ENCODE measurements around the gene SLC44A1.

DNA sequence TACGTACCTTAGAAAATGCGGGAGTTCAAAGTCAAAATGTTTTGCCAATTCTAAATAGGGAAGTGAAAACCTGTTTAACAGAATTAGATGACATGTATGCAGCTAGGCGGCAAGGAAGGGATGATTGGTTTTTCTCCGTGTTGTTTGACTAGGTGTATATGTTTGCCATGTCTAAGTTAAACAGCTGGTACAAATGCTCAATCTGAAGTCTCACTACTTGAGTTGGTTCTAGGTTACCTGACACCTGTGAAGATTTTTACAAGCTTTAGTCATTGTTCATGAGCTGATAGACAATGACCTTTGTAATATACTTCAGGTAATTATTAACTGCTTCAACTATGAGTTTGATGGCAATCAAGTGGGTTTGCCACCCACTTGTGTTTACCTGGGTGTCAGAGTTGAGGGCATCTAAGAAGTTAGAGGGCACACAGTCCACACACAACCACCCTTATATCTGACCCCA lies 74.3 kb downstream of the SLC44A1 start:
- TF ChIP-seq POLR2A (IDR thresholded peaks at IDR 0.05): no peak
- TF ChIP-seq, protein P1, sequence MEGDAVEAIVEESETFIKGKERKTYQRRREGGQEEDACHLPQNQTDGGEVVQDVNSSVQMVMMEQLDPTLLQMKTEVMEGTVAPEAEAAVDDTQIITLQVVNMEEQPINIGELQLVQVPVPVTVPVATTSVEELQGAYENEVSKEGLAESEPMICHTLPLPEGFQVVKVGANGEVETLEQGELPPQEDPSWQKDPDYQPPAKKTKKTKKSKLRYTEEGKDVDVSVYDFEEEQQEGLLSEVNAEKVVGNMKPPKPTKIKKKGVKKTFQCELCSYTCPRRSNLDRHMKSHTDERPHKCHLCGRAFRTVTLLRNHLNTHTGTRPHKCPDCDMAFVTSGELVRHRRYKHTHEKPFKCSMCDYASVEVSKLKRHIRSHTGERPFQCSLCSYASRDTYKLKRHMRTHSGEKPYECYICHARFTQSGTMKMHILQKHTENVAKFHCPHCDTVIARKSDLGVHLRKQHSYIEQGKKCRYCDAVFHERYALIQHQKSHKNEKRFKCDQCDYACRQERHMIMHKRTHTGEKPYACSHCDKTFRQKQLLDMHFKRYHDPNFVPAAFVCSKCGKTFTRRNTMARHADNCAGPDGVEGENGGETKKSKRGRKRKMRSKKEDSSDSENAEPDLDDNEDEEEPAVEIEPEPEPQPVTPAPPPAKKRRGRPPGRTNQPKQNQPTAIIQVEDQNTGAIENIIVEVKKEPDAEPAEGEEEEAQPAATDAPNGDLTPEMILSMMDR (IDR thresholded peaks at IDR 0.05): no peak

Data from tibial nerve (tissue), 3 donors.